Measurements from ENCODE around the gene RABGGTA.
A peak's percentile ranks its signal among the peaks of the same experiment; 100 is the strongest.
"Not testable (repeated sequence)": the region's sequence is repeated elsewhere in the genome, so short reads cannot be mapped to it uniquely, and the experiment has no call there.

RABGGTA gene

GRCh38 chr14:24260026-24260779 is 11.2 kb downstream of the RABGGTA start:
- no peak for DNase-seq

GRCh38 chr14:24259282-24260025 is 11.9 kb downstream of the RABGGTA start:
- DNase-seq: no peak

- no peak for DNase-seq
Observed at GRCh38 chr14:24258548-24259265, 12.7 kb downstream of the RABGGTA start.

GRCh38 chr14:24258119-24258518 is 13.3 kb downstream of the RABGGTA start:
- DNase-seq: no peak

- no peak for DNase-seq
Observed at GRCh38 chr14:24256960-24257359, 14.4 kb downstream of the RABGGTA start.

- DNase-seq: no peak
Observed at GRCh38 chr14:24255931-24256711, 15.3 kb downstream of the RABGGTA start.

- no peak for DNase-seq
Observed at GRCh38 chr14:24255438-24255837, 16.0 kb downstream of the RABGGTA start.

- no peak for DNase-seq
Observed at GRCh38 chr14:24254630-24255392, 16.6 kb downstream of the RABGGTA start.

- no peak for DNase-seq
Observed at GRCh38 chr14:24253936-24254335, 17.5 kb downstream of the RABGGTA start.

- no peak for DNase-seq
Observed at GRCh38 chr14:24252289-24253124, 18.9 kb downstream of the RABGGTA start.

- DNase-seq: no peak
Observed at GRCh38 chr14:24251880-24252288, 19.5 kb downstream of the RABGGTA start.

- no peak for DNase-seq
Observed at GRCh38 chr14:24250354-24250753, 21.0 kb downstream of the RABGGTA start.

GRCh38 chr14:24249230-24250021 is 22.0 kb downstream of the RABGGTA start:
- DNase-seq: no peak

GRCh38 chr14:24247422-24247821 is 24.0 kb downstream of the RABGGTA start:
- DNase-seq: no peak

- peak in 1 of 2 experiments; percentile 47 for DNase-seq
Observed at GRCh38 chr14:24246765-24247212, 24.6 kb downstream of the RABGGTA start.

- not testable (repeated sequence) for DNase-seq
Observed at GRCh38 chr14:24245350-24245749, 26.0 kb downstream of the RABGGTA start.

GRCh38 chr14:24243336-24243836 is 28.0 kb downstream of the RABGGTA start:
- DNase-seq: no peak

- peak in 1 of 2 experiments; percentile 96 for DNase-seq
Observed at GRCh38 chr14:24241829-24242443, 29.5 kb downstream of the RABGGTA start.
